Activated CD4-positive, alpha-beta memory T cell treated with anti-CD3 and anti-CD28 coated beads, Interleukin-2, amount 10 ng/mL, durations not matched to agents 7 days and 5 days (primary cell): ENCODE results near the gene SYT14. TPM values are rescaled to one million over a fixed set of nuclear protein-coding genes. Genes with fewer than 3 reads are reported as not detected.
"Not testable (repeated sequence)": the region's sequence is repeated elsewhere in the genome, so short reads cannot be mapped to it uniquely, and the experiment has no call there.

Source experiments
- CTCF ChIA-PET: fragments of 350-600 bp; sonication (Branson Sonifier 250); formaldehyde crosslinking; loops from one replicate; lab custom pipeline; 2021; ENCODE audit warnings: antibody characterized with exemption, inconsistent platforms; lab: Charles Lee
- POLR2A ChIA-PET: fragments of 350-600 bp; sonication (Branson Sonifier 250); formaldehyde crosslinking; loops from one replicate; lab custom pipeline; 2021; ENCODE audit warnings: antibody characterized with exemption; lab: Charles Lee
- DNase-seq: peaks from one replicate; pipeline ENCODE4 v3.0.0-alpha.2; 2020
- H3K27ac Mint-ChIP-seq: one replicate; pipeline ENCODE4 v1.8.0; 2021; ENCODE audit warnings: mild to moderate bottlenecking, mixed read lengths
- H3K27me3 Mint-ChIP-seq: one replicate; pipeline ENCODE4 v1.8.0; 2021; ENCODE audit warnings: mixed read lengths
- H3K36me3 Mint-ChIP-seq: one replicate; pipeline ENCODE4 v1.8.0; 2021; ENCODE audit warnings: low read depth, mixed read lengths
- H3K4me1 Mint-ChIP-seq: one replicate; pipeline ENCODE4 v1.8.0; 2021; ENCODE audit warnings: mixed read lengths
- H3K4me3 Mint-ChIP-seq: one replicate; pipeline ENCODE4 v1.8.0; 2021; ENCODE audit warnings: mild to moderate bottlenecking, mixed read lengths
- H3K9me3 Mint-ChIP-seq: one replicate; pipeline ENCODE4 v1.8.0; 2021; ENCODE audit warnings: mixed read lengths
- total RNA-seq, 2 experiments: library from RNA; stranded (reverse); gene quantifications; one replicate each; pipeline ENCODE4 v1.2.3, GENCODE V29; 2021

Gene SYT14
- total RNA-seq, 2 experiments from 2014 or later: not detected

- no peaks in the 10 kb centered on the region for H3K36me3 Mint-ChIP-seq
- no peak overlapping the region for H3K27ac Mint-ChIP-seq
- no peak for DNase-seq
- peaks cover 7% of the 10 kb centered on the region for H3K27me3 Mint-ChIP-seq
- H3K9me3 Mint-ChIP-seq: no peaks in the 10 kb centered on the region
- no peaks in the 10 kb centered on the region for H3K4me1 Mint-ChIP-seq
- CTCF ChIA-PET: no interaction called here
- H3K4me3 Mint-ChIP-seq: no peak overlapping the region
- POLR2A ChIA-PET: no interaction called here
These were observed 213.1 kb downstream of the SYT14 start for GRCh38 chr1:210151052-210151672.

GRCh38 chr1:210159211-210159610, 221.2 kb downstream of the SYT14 start:
- CTCF ChIA-PET: no interaction called here
- Mint-ChIP-seq H3K36me3 (no peaks in the 10 kb centered on the region), H3K27me3 (peaks cover 3% of the 10 kb centered on the region), H3K9me3 (no peaks in the 10 kb centered on the region), H3K4me3 (no peak overlapping the region), H3K27ac (no peak overlapping the region), H3K4me1 (no peaks in the 10 kb centered on the region)
- no peak for DNase-seq
- POLR2A ChIA-PET: no interaction called here

- POLR2A ChIA-PET: no interaction called here
- Mint-ChIP-seq H3K4me3 (no peak overlapping the region), H3K36me3 (no peaks in the 10 kb centered on the region), H3K4me1 (no peaks in the 10 kb centered on the region), H3K27ac (no peak overlapping the region), H3K27me3 (no peaks in the 10 kb centered on the region), H3K9me3 (no peaks in the 10 kb centered on the region)
- CTCF ChIA-PET: no interaction called here
- no peak for DNase-seq
These were observed 232.2 kb downstream of the SYT14 start for GRCh38 chr1:210170220-210170619.

DNA sequence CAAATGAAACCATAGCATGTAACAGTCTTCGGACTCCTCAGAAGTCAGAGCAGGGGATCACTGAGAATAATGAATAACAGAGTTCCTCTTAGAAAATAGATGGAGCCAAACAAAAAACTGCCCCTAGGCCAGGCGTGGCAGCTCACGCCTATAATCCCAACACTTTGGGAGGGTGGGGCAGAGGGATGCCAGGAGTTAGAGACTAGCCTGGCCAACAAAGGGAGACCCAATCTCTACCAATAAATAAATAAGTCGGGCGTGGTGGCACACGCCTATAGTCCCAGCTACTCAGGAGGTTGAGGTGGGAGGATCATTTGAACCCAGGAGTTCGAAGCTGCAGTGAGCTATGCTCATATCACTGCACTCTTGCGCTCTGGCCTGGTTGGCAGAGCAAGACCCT, 236.1 kb downstream of the SYT14 start:
- Mint-ChIP-seq H3K27ac (no peak overlapping the region), H3K27me3 (peaks cover 4% of the 10 kb centered on the region), H3K9me3 (no peaks in the 10 kb centered on the region), H3K4me1 (no peaks in the 10 kb centered on the region), H3K36me3 (no peaks in the 10 kb centered on the region), H3K4me3 (no peak overlapping the region)
- ChIA-PET CTCF (no interaction called here), POLR2A (no interaction called here)
- DNase-seq: no peak

DNA sequence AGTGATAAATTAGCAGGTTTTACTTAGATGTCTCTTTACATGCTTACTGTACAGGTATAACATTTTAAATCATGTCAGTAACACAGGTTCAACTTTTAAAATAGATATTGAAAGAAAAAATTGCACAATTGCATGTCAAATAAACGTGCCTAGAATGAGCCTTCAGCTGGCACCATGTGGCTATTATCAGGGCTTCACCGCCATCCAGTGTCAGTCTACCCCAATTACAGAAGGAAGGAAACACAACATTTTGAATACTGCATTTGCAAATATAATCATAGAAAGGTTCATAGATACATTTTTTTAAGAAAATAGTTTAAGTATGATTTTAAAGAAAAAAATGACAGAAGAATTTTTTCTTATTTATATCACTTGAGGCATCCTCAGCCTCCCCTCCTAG, 247.0 kb downstream of the SYT14 start:
- Mint-ChIP-seq H3K27me3 (no peaks in the 10 kb centered on the region), H3K4me3 (no peak overlapping the region), H3K36me3 (no peaks in the 10 kb centered on the region), H3K27ac (no peak overlapping the region), H3K4me1 (no peaks in the 10 kb centered on the region), H3K9me3 (no peaks in the 10 kb centered on the region)
- ChIA-PET POLR2A (no interaction called here), CTCF (no interaction called here)
- DNase-seq: no peak

DNA sequence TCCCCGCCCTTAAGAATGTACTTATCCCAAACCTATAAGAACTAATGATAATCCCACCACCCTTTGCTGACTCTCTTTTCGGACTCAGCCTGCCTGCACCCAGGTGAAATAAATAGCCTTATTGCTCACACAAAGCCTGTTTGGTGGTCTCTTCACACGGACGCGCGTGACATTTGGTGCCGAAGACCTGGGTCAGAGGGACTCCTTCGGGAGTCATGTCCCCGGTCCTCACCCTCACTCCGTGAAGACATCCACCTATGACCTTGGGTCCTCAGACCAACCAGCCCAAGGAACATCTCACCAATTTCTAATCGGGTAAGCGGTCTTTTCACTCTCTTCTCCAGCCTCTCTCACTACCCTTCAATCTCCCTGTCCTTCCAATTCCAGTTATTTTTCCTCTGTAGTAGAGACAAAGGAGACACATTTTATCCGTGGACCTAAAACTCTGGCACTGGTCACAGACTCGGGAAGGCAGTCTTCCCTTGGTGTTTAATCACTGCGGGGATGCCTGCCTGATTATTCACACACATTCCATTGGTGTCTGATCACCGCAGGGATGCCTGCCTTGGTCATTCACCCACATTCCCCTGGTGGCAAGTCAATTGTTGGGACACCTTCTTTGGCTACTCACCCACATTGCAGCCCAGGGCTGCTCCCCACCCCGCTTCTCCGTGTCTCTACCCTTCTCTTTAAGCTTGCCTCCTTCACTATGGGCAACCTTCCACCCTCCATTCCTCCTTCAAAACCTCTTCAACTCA, 250.0 kb downstream of the SYT14 start:
- DNase-seq, H3K4me3 Mint-ChIP-seq, CTCF ChIA-PET, H3K4me1 Mint-ChIP-seq, POLR2A ChIA-PET, H3K9me3 Mint-ChIP-seq, H3K36me3 Mint-ChIP-seq, H3K27ac Mint-ChIP-seq, H3K27me3 Mint-ChIP-seq: not testable (repeated sequence)

- no peak for DNase-seq
- ChIA-PET CTCF (no interaction called here), POLR2A (no interaction called here)
- Mint-ChIP-seq H3K4me3 (no peak overlapping the region), H3K27me3 (no peaks in the 10 kb centered on the region), H3K27ac (no peak overlapping the region), H3K4me1 (no peaks in the 10 kb centered on the region), H3K9me3 (no peaks in the 10 kb centered on the region), H3K36me3 (no peaks in the 10 kb centered on the region)
These were observed 251.4 kb downstream of the SYT14 start for GRCh38 chr1:210189426-210189825.

DNA sequence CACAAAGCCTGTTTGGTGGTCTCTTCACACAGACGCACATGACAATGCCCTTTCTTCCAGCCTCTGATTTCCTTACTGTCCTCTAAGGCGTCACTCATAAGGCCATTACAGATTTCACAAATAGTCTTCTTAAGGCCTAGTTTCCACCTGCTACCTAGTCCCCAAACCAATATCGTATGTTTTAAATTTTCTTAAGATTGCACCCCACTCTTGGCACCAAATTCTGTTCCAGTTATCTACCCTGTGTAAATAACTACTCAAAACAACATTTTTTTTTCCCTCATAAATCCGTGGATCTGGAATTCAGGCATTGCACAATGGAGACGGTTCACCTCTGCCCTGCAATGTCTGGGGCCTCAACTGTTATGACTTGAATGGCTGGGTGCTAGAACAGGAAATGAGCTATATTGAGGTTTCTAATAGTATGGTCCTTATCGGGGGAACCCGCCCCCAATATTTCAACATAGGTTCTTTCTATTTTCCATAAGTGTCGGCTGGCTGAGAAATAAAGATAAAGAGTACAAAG, 257.7 kb downstream of the SYT14 start:
- Mint-ChIP-seq H3K27me3 (no peaks in the 10 kb centered on the region), H3K4me3 (no peak overlapping the region)

GRCh38 chr1:210196266-210196665, 258.2 kb downstream of the SYT14 start:
- POLR2A ChIA-PET, DNase-seq, H3K4me3 Mint-ChIP-seq, H3K27ac Mint-ChIP-seq, CTCF ChIA-PET, H3K27me3 Mint-ChIP-seq, H3K9me3 Mint-ChIP-seq, H3K36me3 Mint-ChIP-seq, H3K4me1 Mint-ChIP-seq: not testable (repeated sequence)

More for the DNA sequence above, 257.7 kb downstream of the SYT14 start:
- no peaks in the 10 kb centered on the region for H3K9me3 Mint-ChIP-seq
- CTCF ChIA-PET: no interaction called here
- POLR2A ChIA-PET: no interaction called here
- H3K36me3 Mint-ChIP-seq: no peaks in the 10 kb centered on the region
- H3K27ac Mint-ChIP-seq: no peak overlapping the region
- H3K4me1 Mint-ChIP-seq: no peaks in the 10 kb centered on the region
- DNase-seq: no peak

DNA sequence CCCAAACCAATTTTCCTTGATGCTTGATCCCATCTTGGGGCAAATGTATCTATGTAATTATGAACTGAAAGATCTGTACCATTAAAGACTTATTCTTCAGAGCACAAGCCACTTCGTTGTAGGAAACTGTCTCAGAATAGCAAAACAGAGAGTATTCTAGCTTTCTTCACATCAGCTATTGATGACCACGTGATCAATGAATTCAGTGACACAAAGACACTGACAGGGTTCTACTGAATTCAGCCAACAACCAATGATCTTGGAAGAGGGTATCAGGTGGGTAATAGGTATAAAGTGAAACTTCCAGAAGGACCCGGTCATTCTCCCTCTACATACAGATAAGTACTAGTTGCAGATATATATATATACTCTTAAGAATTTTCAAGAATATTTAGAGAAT, 260.8 kb downstream of the SYT14 start:
- Mint-ChIP-seq H3K36me3 (no peaks in the 10 kb centered on the region), H3K9me3 (no peaks in the 10 kb centered on the region), H3K27ac (no peak overlapping the region), H3K4me1 (no peaks in the 10 kb centered on the region), H3K4me3 (no peak overlapping the region), H3K27me3 (peaks cover 2% of the 10 kb centered on the region)
- DNase-seq: no peak
- POLR2A ChIA-PET: no interaction called here
- CTCF ChIA-PET: no interaction called here

GRCh38 chr1:210200124-210200736, 262.2 kb downstream of the SYT14 start:
- DNase-seq: no peak
- POLR2A ChIA-PET: no interaction called here
- Mint-ChIP-seq H3K9me3 (no peaks in the 10 kb centered on the region), H3K27ac (no peak overlapping the region), H3K27me3 (peaks cover 2% of the 10 kb centered on the region), H3K4me3 (no peak overlapping the region), H3K4me1 (no peaks in the 10 kb centered on the region), H3K36me3 (no peaks in the 10 kb centered on the region)
- CTCF ChIA-PET: no interaction called here

- ChIA-PET CTCF (no interaction called here), POLR2A (no interaction called here)
- H3K36me3 Mint-ChIP-seq: no peaks in the 10 kb centered on the region
- peaks cover 2% of the 10 kb centered on the region for H3K27me3 Mint-ChIP-seq
- H3K27ac Mint-ChIP-seq: no peak overlapping the region
- no peak overlapping the region for H3K4me3 Mint-ChIP-seq
- no peaks in the 10 kb centered on the region for H3K9me3 Mint-ChIP-seq
- H3K4me1 Mint-ChIP-seq: no peaks in the 10 kb centered on the region
- no peak for DNase-seq
These were observed 263.7 kb downstream of the SYT14 start for GRCh38 chr1:210201681-210202080.

- no peak for DNase-seq
- Mint-ChIP-seq H3K36me3 (no peaks in the 10 kb centered on the region), H3K9me3 (no peaks in the 10 kb centered on the region), H3K4me1 (no peaks in the 10 kb centered on the region), H3K4me3 (no peak overlapping the region), H3K27ac (no peak overlapping the region), H3K27me3 (peaks cover 2% of the 10 kb centered on the region)
- POLR2A ChIA-PET: no interaction called here
- CTCF ChIA-PET: no interaction called here
These were observed 269.8 kb downstream of the SYT14 start for GRCh38 chr1:210207597-210208450.
